A549 (cell line): Measurements from ENCODE around the gene UBE3C. TPM values are rescaled to one million over a fixed set of nuclear protein-coding genes. Genes with fewer than 3 reads are reported as not detected.

Experiments
- ATAC-seq, 2 experiments: fragments of 200-7000 bp in 1 of 2; fragments of >200 bp in 1 of 2; cut with Nextera tagmentation in 1 of 2; cut with Tn5 transposase in 1 of 2; 3 replicates each; pipeline versions ENCODE4 v1.8.0 to v1.9.1; 2018 to 2020; ENCODE audit warnings: mild to moderate bottlenecking in 1 of 2, moderate library complexity in 1 of 2
- CTCF ChIA-PET: fragments of 300-600 bp; sonication (Branson Sonifier 250); formaldehyde crosslinking; extraction: SDS; loops from one replicate; lab custom pipeline; 2021; ENCODE audit warnings: antibody characterized with exemption, inconsistent platforms; lab: Yijun Ruan, JAX
- POLR2A ChIA-PET: fragments of 350-600 bp; formaldehyde crosslinking; extraction: SDS; loops from one replicate; lab custom pipeline; 2021; ENCODE audit warnings: antibody characterized with exemption, inconsistent platforms; lab: Yijun Ruan, JAX
- DNase-seq, 2 experiments: peaks; one replicate each; pipeline versions ENCODE4 v3.0.0 to v3.0.0-alpha.2; 2011 to 2016; ENCODE audit warnings: low read depth in 1 of 2, low spot score in 1 of 2
- FAIRE-seq: peaks from 2 replicates; lab custom pipeline; 2011; peaks lifted over from hg19 to GRCh38; lab: Jason Lieb, UNC
- H3K27ac ChIP-seq, 2 experiments: fragments of >200 bp; sonication (Bioruptor Twin); formaldehyde crosslinking; 3 replicates each; pipeline ENCODE4 v1.5.1; 2016 to 2017
- H3K4me1 ChIP-seq: fragments of >200 bp; sonication (Bioruptor Twin); formaldehyde crosslinking; 3 replicates; pipeline ENCODE4 v1.6.1; 2016
- H3K4me2 ChIP-seq: fragments of >200 bp; sonication (Bioruptor Twin); formaldehyde crosslinking; 3 replicates; pipeline ENCODE4 v1.6.1; 2016
- H3K4me3 ChIP-seq: fragments of >200 bp; sonication (Bioruptor Twin); formaldehyde crosslinking; 3 replicates; pipeline ENCODE4 v1.5.1; 2016
- H3K9me3 ChIP-seq: fragments of >200 bp; sonication (Bioruptor Twin); formaldehyde crosslinking; 3 replicates; pipeline ENCODE4 v1.6.1; 2016
- BHLHE40 ChIP-seq: IDR thresholded peaks from 2 replicates; pipeline ENCODE4 v1.6.1; 2012; ENCODE audit warnings: low read depth, low read length, inconsistent platforms
- CBX2 ChIP-seq: fragments of 200-600 bp; sonication (generic); IDR thresholded peaks from 2 replicates; pipeline ENCODE4 v1.6.1; 2016; ENCODE audit warnings: low read depth, mild to moderate bottlenecking, borderline replicate concordance
- CBX8 ChIP-seq: fragments of 200-600 bp; sonication (generic); IDR thresholded peaks from 2 replicates; pipeline ENCODE4 v1.6.1; 2016
- CEBPB ChIP-seq, 2 experiments: fragments of >200 bp in 1 of 2; sonication (Bioruptor Twin) in 1 of 2; formaldehyde crosslinking in 1 of 2; IDR thresholded peaks; 2 replicates each; pipeline ENCODE4 v1.6.1; 2012 to 2016
- CHD4 ChIP-seq: fragments of 200-600 bp; sonication (generic); IDR thresholded peaks from 2 replicates; pipeline ENCODE4 v1.6.1; 2016; ENCODE audit warnings: antibody characterized with exemption, mild to moderate bottlenecking, borderline replicate concordance
- EHF ChIP-seq: fragments of 250-450 bp; sonication (Bioruptor Pico); IDR thresholded peaks from 2 replicates; pipeline ENCODE4 v1.5.0; 2020; ENCODE audit warnings: mild to moderate bottlenecking
- EHMT2 ChIP-seq: fragments of 200-600 bp; sonication (generic); IDR thresholded peaks from 2 replicates; pipeline ENCODE4 v1.6.1; 2016; ENCODE audit warnings: antibody characterized with exemption, low read depth, mild to moderate bottlenecking, moderate library complexity
- FOXS1 ChIP-seq: fragments of 250-450 bp; sonication (Bioruptor Pico); IDR thresholded peaks from 2 replicates; pipeline ENCODE4 v1.5.0; 2020; ENCODE audit warnings: mild to moderate bottlenecking, moderate library complexity
- GATA3 ChIP-seq: IDR thresholded peaks from 2 replicates; pipeline ENCODE4 v1.6.1; 2012; ENCODE audit warnings: borderline replicate concordance
- HDAC2 ChIP-seq: fragments of 200-600 bp; sonication (generic); IDR thresholded peaks from 2 replicates; pipeline ENCODE4 v1.6.1; 2016
- HEYL ChIP-seq: fragments of 250-450 bp; sonication (Bioruptor Pico); IDR thresholded peaks from 2 replicates; pipeline ENCODE4 v1.8.0; 2021; ENCODE audit warnings: mild to moderate bottlenecking, moderate library complexity
- HOXB13 ChIP-seq: fragments of 250-450 bp; sonication (Bioruptor Pico); IDR thresholded peaks from 2 replicates; pipeline ENCODE4 v1.5.0; 2020; ENCODE audit warnings: low read depth, mild to moderate bottlenecking, moderate library complexity
- JUN ChIP-seq, 2 experiments: fragments of >200 bp; sonication (Bioruptor Twin); formaldehyde crosslinking; IDR thresholded peaks; 2 replicates in 1 of 2; 3 replicates in 1 of 2; pipeline ENCODE4 v1.6.1; 2016 to 2017
- JUNB ChIP-seq: fragments of >200 bp; sonication (Bioruptor Twin); formaldehyde crosslinking; IDR thresholded peaks from 2 replicates; pipeline ENCODE4 v1.6.1; 2016
- MAFK ChIP-seq: fragments of 450-650 bp; IDR thresholded peaks from 2 replicates; pipeline ENCODE4 v1.6.1; 2014; ENCODE audit not compliant: partially characterized antibody
- NPAS2 ChIP-seq: fragments of 250-450 bp; sonication (Bioruptor Pico); IDR thresholded peaks from 2 replicates; pipeline ENCODE4 v1.8.0; 2022; ENCODE audit warnings: mild to moderate bottlenecking, moderate library complexity, borderline replicate concordance
- NR3C1 ChIP-seq: fragments of >200 bp; sonication (Bioruptor Twin); formaldehyde crosslinking; IDR thresholded peaks from 3 replicates; pipeline ENCODE4 v1.6.1; 2017
- PHF8 ChIP-seq: fragments of 200-600 bp; sonication (generic); IDR thresholded peaks from 2 replicates; pipeline ENCODE4 v1.6.1; 2016; ENCODE audit warnings: low read depth, mild to moderate bottlenecking, antibody characterized with exemption, moderate library complexity, borderline replicate concordance
- RAD21 ChIP-seq, 2 experiments: fragments of >200 bp in 1 of 2; sonication (Bioruptor Twin) in 1 of 2; formaldehyde crosslinking in 1 of 2; IDR thresholded peaks in 1 of 2; conservative IDR thresholded peaks in 1 of 2; 2 replicates in 1 of 2; 3 replicates in 1 of 2; pipeline ENCODE4 v1.6.1; 2012 to 2018; ENCODE audit warnings: inconsistent platforms in 1 of 2
- RARB ChIP-seq: fragments of 250-450 bp; sonication (Bioruptor Pico); IDR thresholded peaks from 2 replicates; pipeline ENCODE4 v1.8.0; 2021; ENCODE audit warnings: mild to moderate bottlenecking, moderate library complexity
- RNF2 ChIP-seq: fragments of 200-600 bp; sonication (generic); IDR thresholded peaks from 2 replicates; pipeline ENCODE4 v1.6.1; 2016; ENCODE audit warnings: low read depth, mild to moderate bottlenecking, antibody characterized with exemption, moderate library complexity, borderline replicate concordance
- SMC3 ChIP-seq: fragments of >200 bp; sonication (Bioruptor Twin); formaldehyde crosslinking; IDR thresholded peaks from 3 replicates; pipeline ENCODE4 v1.6.1; 2018; ENCODE audit warnings: inconsistent platforms
- TP53 ChIP-seq: fragments of 250-450 bp; sonication (Bioruptor Pico); IDR thresholded peaks from 2 replicates; pipeline ENCODE4 v1.5.0; 2021; ENCODE audit warnings: mild to moderate bottlenecking, moderate library complexity
- ZC3H11A ChIP-seq: fragments of 450-650 bp; IDR thresholded peaks from 2 replicates; pipeline ENCODE4 v1.6.1; 2014; ENCODE audit warnings: antibody characterized with exemption, mild to moderate bottlenecking
- ZSCAN20 ChIP-seq: fragments of 250-450 bp; sonication (Bioruptor Pico); IDR thresholded peaks from 2 replicates; pipeline ENCODE4 v1.8.0; 2022; ENCODE audit warnings: mild to moderate bottlenecking, moderate library complexity
- WGBS: methylation state at CpG from one replicate; pipeline ENCODE4 v1.1.6; 2017; ENCODE audit errors: missing lambda C conversion rate; 5-methylcytosine and 5-hydroxymethylcytosine counted together
- polyA plus RNA-seq, 4 experiments: library from polyadenylated mRNA; depleted of rRNA in 3 of 4; stranded (reverse); fragments of >200 nt; fragmentation: RNase III in 1 of 4; extraction: RNeasy Plus Mini Kit Qiagen cat#74134 plus additional on column Dnase treatment in 1 of 4; gene quantifications; 2 replicates in 3 of 4; 3 replicates in 1 of 4; pipeline ENCODE4 v1.2.3, GENCODE V29; 2011 to 2017
- TF ChIP-seq, protein P1 (sequence below): fragments of 200-600 bp; sonication (generic); IDR thresholded peaks from 2 replicates; pipeline ENCODE4 v1.6.1; 2016; ENCODE audit warnings: antibody characterized with exemption, mild to moderate bottlenecking, moderate library complexity
- TF ChIP-seq, protein P2 (sequence below): IDR thresholded peaks from 2 replicates; pipeline ENCODE4 v1.6.1; 2012
- TF ChIP-seq, protein P3 (sequence below): fragments of >200 bp; sonication (Bioruptor Twin); formaldehyde crosslinking; IDR thresholded peaks from 2 replicates; pipeline ENCODE4 v1.6.1; 2016
- TF ChIP-seq, protein P4 (sequence below): fragments of 250-450 bp; sonication (Bioruptor Pico); IDR thresholded peaks from 2 replicates; pipeline ENCODE4 v1.5.0; 2020; ENCODE audit warnings: low read depth, mild to moderate bottlenecking, moderate library complexity

The UBE3C gene
- polyA plus RNA-seq, 2 of the 4 experiments (the other 2 are of a cell fraction), result 52.1 to 73.2 TPM

DNA sequence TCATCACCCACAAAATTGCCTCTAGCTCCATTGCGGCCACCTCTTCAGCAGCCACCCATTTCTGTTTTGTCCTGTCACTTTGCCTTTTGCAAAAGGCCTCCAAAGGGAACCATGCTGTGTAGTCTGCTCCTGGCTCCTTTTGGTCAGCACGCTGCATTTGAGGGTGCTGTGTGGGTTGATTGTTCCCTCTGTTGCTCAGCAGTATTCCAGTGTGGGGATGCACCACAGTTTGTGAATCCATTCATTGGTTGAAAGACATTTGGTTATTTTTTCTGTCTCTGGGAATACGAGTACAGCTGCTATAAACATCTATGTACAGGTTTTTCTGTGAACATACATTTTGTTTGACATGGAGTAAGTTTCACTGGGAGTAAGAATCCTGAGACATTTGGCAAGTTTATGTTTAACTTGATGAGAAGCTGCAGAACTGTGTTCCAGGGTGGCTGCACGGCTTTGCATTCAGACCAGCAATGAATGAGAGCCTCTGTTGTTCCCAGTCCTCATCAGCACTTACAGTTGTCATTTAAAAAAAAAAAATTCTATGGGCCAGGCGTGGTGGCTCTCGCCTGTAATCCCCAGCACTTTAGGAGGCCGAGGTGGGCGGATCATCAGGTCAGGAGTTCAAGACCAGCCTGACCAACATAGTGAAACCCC lies 82.3 kb downstream of the UBE3C start:
- ChIA-PET CTCF (interaction anchor here (0.6 to 2.1 kb wide), 5 partner anchors 8 to 257 kb away, joined by 3 to 7 read pairs (median 3); no protein-coding TSS in a partner anchor), POLR2A (no interaction called here)
- DNase-seq, result no peak
- TF ChIP-seq EHF (CRISPR knock-in tag) (no peak), CBX2 (no peak), CBX8 (no peak), HDAC2 (no peak), JUNB (no peak), ZC3H11A (no peak), EHMT2 (no peak), GATA3 (no peak), RAD21 (conservative IDR thresholded peaks at IDR 0.05 in 1 of 2, IDR thresholded peaks at IDR 0.05 in 1 of 2) (no peak), HOXB13 (CRISPR knock-in tag) (no peak), NPAS2 (no peak), JUN (IDR thresholded peaks at IDR 0.05) (no peak), NR3C1 (no peak), SMC3 (no peak)
- TF ChIP-seq, protein P1, sequence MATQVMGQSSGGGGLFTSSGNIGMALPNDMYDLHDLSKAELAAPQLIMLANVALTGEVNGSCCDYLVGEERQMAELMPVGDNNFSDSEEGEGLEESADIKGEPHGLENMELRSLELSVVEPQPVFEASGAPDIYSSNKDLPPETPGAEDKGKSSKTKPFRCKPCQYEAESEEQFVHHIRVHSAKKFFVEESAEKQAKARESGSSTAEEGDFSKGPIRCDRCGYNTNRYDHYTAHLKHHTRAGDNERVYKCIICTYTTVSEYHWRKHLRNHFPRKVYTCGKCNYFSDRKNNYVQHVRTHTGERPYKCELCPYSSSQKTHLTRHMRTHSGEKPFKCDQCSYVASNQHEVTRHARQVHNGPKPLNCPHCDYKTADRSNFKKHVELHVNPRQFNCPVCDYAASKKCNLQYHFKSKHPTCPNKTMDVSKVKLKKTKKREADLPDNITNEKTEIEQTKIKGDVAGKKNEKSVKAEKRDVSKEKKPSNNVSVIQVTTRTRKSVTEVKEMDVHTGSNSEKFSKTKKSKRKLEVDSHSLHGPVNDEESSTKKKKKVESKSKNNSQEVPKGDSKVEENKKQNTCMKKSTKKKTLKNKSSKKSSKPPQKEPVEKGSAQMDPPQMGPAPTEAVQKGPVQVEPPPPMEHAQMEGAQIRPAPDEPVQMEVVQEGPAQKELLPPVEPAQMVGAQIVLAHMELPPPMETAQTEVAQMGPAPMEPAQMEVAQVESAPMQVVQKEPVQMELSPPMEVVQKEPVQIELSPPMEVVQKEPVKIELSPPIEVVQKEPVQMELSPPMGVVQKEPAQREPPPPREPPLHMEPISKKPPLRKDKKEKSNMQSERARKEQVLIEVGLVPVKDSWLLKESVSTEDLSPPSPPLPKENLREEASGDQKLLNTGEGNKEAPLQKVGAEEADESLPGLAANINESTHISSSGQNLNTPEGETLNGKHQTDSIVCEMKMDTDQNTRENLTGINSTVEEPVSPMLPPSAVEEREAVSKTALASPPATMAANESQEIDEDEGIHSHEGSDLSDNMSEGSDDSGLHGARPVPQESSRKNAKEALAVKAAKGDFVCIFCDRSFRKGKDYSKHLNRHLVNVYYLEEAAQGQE, result no peak
- ATAC-seq, result peak; percentile 12 to 28; a peak in 2 of 6 replicates
- no peak overlapping the region for H3K27ac ChIP-seq
- no peak overlapping the region for H3K4me2 ChIP-seq
- no peaks in the 10 kb centered on the region for H3K4me1 ChIP-seq
- no peak for FAIRE-seq
- WGBS, result 92% methylated on average over 8 of the region's 8 CpGs
- no peaks in the 10 kb centered on the region for H3K9me3 ChIP-seq
- H3K4me3 ChIP-seq, result no peak overlapping the region

DNA sequence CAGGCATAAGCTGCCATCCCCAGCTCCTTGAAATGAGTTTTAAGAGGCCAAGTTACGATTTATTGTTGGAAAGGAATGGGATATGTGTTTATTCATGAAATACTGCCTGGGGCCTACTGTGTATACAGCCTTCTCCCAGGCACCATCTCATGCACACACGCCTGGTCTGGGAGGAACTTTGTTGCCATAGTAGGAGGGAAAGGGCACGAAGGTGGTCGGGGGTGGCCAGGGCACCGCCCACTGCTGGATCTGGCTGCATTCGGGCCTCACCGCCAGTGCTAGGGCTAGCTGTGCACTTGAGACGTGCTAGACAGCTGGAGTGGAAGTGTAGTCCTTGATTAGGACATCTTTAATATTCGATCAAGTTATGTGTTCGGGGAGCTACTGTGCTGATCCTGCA lies 84.0 kb downstream of the UBE3C start:
- FAIRE-seq, result no peak
- no peak overlapping the region for H3K27ac ChIP-seq
- no peaks in the 10 kb centered on the region for H3K4me1 ChIP-seq
- POLR2A ChIA-PET, result no interaction called here
- ATAC-seq, result peak; percentile 19 to 30; a peak in 3 of 6 replicates
- H3K4me3 ChIP-seq, result no peak overlapping the region
- WGBS, result 93% methylated on average over 10 of the region's 10 CpGs
- no peak for DNase-seq
- CTCF ChIA-PET, result interaction anchor here (1.0 to 8.8 kb wide), 4 partner anchors 11 to 257 kb away, joined by 3 to 53 read pairs (median 8); no protein-coding TSS in a partner anchor
- no peak overlapping the region for H3K4me2 ChIP-seq
- no peaks in the 10 kb centered on the region for H3K9me3 ChIP-seq
- no peak for TF ChIP-seq HEYL (CRISPR knock-in tag)
- TF ChIP-seq PHF8, result no peak
- no peak for TF ChIP-seq CHD4
- TF ChIP-seq MAFK, result no peak
- TF ChIP-seq, protein P2, sequence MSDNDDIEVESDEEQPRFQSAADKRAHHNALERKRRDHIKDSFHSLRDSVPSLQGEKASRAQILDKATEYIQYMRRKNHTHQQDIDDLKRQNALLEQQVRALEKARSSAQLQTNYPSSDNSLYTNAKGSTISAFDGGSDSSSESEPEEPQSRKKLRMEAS, result no peak
- TF ChIP-seq RNF2, result no peak
- TF ChIP-seq RARB (CRISPR knock-in tag), result no peak
- TF ChIP-seq TP53 (CRISPR knock-in tag), result no peak
- TF ChIP-seq FOXS1 (CRISPR knock-in tag), result no peak
- TF ChIP-seq NR3C1, result no peak
- TF ChIP-seq CBX8, result no peak
- TF ChIP-seq BHLHE40, result no peak
- TF ChIP-seq, protein P3, sequence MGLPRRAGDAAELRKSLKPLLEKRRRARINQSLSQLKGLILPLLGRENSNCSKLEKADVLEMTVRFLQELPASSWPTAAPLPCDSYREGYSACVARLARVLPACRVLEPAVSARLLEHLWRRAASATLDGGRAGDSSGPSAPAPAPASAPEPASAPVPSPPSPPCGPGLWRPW, result no peak
- TF ChIP-seq, protein P4, sequence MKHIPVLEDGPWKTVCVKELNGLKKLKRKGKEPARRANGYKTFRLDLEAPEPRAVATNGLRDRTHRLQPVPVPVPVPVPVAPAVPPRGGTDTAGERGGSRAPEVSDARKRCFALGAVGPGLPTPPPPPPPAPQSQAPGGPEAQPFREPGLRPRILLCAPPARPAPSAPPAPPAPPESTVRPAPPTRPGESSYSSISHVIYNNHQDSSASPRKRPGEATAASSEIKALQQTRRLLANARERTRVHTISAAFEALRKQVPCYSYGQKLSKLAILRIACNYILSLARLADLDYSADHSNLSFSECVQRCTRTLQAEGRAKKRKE (CRISPR knock-in tag), result no peak
- no peak for TF ChIP-seq ZSCAN20 (CRISPR knock-in tag)
- TF ChIP-seq CEBPB (IDR thresholded peaks at IDR 0.05), result no peak
